Activated CD8-positive, alpha-beta memory T cell treated with anti-CD3 and anti-CD28 coated beads, Interleukin-2, amount 50 U/mL, for 24 hours (primary cell): ENCODE measurements around the gene FNBP1.
"Not testable (repeated sequence)": the region's sequence is repeated elsewhere in the genome, so short reads cannot be mapped to it uniquely, and the experiment has no call there.

ENCODE experiments used
- DNase-seq: peaks from one replicate; pipeline ENCODE4 v3.0.0-alpha.2; 2020; ENCODE audit errors: extremely low read depth

Gene FNBP1

DNA sequence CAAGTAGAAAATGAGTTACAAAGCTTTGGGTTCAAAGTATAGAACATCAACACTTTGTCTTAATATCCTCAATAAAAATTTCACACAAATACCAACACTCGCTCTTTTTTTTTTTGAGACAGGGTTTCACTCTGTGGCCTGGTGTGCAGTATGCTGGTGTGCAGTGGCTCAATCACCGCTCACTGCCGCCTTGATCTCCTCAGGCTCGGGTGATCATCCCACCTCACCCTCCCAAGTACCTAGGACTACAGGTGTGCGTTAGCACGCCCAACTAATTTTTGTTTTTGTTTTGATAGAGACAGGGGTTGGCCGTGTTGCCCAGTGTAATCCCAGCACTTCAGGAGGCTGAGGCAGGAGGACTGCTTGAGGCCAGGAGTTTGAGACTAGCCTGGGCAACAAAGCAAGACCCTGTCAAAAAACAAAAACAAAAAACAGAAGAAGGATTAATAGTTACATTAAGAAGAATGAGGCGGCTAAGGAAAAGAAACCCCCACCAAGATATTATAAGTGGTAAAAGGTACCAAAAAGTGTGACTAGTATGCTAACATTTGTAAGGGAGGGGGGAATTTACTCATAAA, 20.3 kb downstream of the FNBP1 start:
- DNase-seq, result no peak

DNA sequence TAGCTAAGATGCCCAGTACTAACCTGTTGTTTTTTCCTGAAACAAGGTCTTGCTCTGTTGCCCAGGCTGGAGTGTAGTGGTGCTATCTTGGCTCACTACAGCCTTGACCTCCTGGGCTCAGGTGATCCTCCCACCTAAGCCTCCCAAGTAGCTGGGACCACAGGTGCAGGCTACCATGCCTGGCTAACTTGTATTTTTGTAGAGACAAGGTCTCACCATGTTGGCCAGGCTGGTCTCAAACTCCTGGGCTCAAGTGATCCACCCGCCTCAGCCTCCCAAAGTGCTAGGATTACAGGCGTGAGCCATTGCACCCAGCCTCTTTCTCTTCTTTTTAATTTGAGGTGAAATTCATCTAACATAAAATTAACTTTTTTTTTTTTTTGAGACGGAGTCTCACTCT, 21.1 kb downstream of the FNBP1 start:
- not testable (repeated sequence) for DNase-seq

DNA sequence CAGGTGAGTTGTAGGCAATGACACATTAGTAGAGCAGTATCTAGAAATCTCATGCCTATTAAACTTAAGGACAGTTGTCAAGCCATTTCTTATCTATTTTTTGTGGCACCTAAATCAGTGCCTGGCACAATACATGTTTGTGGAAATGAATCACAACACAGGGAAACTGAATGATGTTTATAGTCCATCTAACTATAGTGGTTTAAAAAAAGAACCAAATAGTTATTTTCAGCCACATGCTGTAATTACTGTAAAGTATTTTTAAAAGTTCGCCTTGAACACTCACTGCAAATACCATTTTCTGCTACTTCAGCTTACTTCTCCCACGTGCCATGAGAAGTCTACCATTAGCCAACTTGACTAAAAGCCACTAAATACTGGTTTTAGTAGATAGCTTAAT, 21.9 kb downstream of the FNBP1 start:
- no peak for DNase-seq

DNA sequence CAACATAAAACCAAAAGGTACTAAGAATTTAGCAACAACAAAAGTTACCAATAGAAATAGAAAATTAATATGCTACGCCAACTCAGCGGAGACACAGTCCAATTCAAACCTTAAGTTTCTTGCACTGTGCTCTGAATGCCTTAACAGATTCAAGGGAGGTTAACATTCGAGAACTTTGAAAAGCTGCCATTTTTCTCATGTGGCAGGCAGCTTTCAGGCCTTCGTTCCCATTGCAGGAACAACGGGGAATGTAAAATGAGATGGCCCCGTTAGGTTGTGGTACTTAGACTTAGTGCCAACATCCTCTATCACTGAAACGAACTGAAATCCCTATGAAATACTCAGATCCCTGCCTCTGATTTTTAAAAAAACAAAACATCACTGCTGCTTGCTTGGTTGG, 22.4 kb downstream of the FNBP1 start:
- no peak for DNase-seq

GRCh38 chr9:130018265-130018664, 24.7 kb downstream of the FNBP1 start:
- no peak for DNase-seq

- DNase-seq, result not testable (repeated sequence)
These were observed 25.5 kb downstream of the FNBP1 start for GRCh38 chr9:130017510-130017909.

DNA sequence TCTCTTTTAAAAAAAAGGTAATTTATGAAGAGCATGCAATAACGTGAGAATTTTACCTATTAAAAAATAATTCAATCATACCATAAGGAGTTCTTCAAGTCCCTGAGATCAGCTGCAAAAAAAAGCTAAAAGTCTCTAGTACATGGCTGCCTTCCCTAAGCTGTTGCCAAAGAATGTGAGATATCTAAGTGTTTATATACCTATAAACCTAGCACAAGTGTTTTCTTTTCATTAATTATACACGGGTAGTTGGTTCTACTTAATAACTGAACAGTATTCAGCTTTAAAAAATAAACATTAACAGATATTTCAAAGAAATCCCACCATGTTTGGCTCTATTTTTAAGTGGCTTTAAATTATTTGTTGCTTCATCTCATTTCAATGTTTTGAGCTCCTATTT, 25.9 kb downstream of the FNBP1 start:
- DNase-seq, result no peak

GRCh38 chr9:130015353-130016019, 27.5 kb downstream of the FNBP1 start:
- no peak for DNase-seq

- no peak for DNase-seq
These were observed 29.7 kb downstream of the FNBP1 start for GRCh38 chr9:130013326-130013725.

DNA sequence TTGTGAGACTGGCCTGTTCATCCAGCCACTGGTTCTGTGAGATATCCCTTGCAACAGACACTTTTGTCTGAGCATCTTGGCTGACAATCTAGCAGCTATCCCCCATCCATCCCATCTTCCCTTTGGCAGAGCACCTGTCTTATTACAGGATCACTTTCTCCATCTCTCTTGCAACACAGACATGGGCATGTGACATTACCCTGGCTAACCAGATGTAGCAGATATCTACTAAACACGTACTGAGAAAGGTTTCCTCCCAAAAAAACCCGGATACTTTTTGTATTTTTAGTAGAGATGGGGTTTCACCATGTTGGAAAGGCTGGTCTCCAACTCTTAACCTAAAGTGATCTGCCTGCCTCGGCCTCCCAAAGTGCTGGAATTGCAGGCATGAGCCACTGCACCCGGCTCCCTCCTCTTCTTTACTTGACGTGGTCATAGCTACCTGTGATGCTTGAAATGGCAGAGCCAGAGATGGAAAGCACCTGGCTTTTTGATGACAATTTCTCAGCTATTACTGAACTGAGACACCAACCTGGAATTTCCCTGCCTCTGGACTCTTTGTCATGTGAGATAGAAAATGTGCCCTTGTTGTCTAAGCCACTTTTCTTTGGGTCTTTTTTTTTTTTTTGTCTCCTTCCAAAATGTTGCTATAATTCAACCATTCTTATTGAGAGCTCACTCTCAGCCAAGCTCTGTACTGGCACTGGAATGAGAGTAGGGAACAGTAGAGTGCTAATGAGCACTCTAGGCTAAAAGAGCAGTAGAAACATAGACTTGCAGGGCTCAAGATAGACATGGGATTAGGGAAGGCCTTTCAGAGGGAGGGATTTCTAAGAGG, 32.6 kb downstream of the FNBP1 start:
- DNase-seq, result no peak

DNA sequence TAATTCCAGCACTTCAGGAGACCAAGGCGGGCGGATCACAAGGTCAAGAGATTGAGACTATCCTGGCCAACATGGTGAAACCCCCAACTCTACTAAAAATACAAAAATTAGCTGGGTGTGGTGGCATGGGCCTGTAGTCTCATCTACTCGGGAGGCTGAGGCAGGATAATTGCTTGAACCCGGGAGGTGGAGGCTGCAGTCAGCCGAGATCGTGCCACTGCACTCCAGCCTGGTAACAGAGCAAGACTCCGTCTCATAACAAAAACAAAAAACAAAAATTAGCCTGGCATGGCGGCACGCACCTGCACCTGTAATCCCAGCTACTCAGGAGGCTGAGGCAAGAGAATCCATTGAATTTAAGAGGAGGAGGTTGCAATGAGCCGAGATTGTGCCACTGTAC, 33.4 kb downstream of the FNBP1 start:
- not testable (repeated sequence) for DNase-seq

GRCh38 chr9:130008538-130008937, 34.5 kb downstream of the FNBP1 start:
- DNase-seq, result no peak

GRCh38 chr9:130006952-130007351, 36.0 kb downstream of the FNBP1 start:
- not testable (repeated sequence) for DNase-seq

DNA sequence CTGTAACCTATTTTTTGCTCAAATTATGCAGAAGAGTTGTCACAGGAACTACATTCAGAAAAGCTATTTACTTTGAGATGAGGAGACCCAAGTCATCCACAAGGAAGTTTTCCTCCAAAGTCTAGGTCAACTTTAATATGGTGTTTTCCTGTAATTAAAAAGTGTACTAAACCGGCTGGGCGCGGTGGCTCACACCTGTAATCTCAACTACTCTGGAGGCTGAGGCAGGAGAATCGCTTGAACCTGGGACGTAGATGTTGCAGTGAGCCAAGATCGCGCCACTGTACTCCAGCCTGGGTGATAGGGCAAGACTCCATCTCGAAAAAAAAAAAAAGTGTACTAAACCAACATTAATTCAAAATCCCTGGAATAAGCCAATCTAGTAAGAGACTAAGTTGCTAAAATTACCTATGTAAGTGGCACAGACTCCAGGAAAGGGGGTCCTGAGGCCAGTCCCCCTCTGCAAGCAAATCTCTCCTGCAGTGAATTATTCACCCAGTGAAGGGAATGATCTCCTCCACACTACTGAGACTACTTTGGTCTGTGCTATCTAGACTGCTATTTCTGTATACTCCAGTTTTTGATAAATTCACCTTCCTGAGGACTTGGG, 38.9 kb downstream of the FNBP1 start:
- DNase-seq, result no peak

- no peak for DNase-seq
These were observed 40.7 kb downstream of the FNBP1 start for GRCh38 chr9:130002320-130002719.

- no peak for DNase-seq
These were observed 41.8 kb downstream of the FNBP1 start for GRCh38 chr9:130001190-130001589.

GRCh38 chr9:129999141-129999510, 43.9 kb downstream of the FNBP1 start:
- no peak for DNase-seq

DNA sequence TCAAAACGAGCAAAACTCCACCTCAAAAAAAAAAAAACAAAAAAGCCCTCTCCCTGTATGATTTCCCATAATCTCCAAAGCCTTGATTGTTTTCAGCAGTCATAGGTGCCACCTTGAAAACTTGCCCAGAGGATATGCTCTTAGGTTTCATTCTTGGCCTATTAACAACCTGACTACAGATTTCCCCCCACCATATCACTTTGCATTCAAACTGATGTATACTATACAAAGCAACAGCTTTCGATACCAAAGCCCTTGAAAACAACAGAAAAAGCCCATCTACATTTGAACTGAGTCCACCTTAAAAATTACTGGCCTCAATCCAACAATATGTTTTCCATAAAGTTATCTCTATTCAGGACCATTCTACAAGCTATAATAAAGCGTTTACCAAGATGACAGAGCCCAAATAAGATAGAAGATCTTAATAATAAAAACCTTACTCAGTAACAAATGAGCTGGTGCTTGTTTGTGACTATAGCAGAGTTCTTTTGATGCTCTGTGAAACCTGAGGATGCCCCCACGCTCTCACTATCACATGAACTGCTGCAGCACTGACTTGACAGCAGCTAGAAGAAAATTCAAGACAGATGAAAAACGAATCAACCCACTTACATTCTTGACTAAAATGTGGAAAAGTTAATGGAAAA, 44.4 kb downstream of the FNBP1 start:
- no peak for DNase-seq

DNA sequence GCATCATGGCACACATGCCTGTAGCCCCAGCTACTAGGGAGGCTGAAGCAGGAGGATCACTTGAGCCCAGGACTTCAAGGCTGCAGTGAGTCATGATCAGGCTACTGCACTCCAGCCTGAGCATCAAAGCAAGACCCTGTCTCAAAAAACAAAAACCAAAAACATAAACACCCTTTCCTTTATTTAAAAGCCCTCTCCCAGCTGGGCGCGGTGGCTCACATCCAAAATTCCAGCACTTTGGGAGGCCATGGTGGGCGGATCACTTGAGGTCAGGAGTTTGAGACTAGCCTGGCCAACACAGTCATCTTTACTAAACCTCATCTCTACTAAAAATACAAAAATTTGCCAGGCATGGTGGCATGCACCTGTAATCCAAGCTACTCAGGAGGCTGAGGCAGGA, 45.3 kb downstream of the FNBP1 start:
- DNase-seq, result not testable (repeated sequence)

DNA sequence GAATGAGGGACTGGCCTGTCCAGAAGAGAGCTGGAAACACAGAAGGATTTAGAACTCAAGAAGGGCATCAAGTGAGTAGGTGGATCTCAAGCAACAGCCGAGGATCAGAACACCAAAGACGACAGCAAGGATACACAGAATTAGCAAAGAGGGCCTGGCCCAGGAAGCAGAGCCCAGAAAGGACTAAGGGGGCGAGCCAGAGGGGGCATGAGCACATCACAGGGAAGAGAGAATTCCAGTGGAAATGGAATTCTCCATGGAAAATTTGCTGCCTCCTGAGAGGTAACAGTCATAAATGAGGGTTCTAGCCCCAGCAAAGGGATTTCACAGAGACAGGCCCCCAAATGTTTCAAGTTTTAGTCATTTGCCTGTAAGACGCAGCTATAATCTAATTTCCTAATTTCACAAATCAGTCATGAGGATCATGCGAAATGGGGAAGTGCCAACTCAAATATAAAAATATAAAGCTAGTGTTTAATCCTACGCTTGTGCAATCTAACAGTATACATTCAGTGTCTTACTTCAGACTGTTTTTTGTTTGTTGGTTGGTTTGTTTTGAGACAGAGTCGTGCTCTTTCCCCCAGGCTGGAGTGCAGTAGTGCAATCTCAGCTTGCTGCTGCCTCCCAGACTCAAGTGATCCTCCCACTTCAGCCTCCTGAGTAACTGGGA, 46.7 kb downstream of the FNBP1 start:
- DNase-seq, result no peak

DNA sequence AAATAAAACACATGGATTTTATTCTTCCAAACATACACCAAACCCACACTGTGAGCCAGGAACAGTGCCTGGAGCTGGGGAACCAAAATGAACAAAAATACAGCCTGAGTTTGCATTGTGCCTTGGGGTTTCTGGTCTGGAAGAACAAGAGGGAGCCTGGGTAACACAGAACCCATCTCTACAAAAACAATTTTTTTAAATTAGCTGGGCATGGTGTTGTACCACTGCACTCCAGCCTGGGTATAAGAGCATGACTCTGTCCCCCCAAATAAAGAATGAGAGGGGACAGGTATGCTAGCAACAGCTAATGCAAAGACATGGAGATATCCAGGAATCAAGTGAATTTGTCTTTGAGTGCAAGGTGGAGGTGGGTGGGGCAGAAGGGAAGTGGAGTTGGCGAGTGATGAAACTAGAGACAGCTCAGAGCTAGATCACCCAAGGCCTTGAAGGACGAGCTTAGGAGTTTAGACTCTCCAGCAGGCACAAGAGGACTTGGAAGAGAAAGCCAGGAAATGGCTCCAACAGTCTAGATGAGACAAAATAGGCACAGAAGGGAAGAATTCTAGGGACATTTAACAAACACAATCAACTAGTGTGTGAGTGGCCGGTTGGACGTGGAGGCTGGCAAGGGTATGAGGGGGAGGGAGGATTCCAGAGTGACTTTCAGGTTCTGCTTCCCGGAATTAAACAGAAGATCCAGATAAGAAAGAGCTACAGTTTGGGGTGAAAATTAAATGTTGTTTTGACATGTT, 47.4 kb downstream of the FNBP1 start:
- DNase-seq, result no peak
